ENCODE results near the gene SORCS2.

SORCS2 gene

DNA sequence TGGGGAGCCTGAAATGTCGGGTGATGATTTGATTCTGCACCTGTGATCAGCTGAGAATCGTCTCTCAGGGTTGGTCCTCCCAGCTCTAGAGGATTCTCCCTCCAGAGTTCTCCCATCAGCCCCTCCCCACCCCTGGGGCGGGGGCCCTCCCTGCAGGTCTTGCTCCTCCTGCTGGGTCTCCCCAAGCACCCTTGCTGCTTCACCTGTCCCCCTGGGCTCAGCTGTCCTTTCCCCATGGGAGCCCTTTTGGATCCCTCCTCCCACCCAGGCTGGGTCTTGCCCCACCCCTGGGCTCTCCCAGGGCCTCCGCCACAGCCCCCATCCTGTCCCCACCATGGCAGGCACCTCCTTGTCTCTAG, 220.2 kb downstream of the SORCS2 start:
- FAIRE-seq (no peak), DNase-seq (ENCODE audit: extremely low spot score, insufficient read length, low read depth) (no peak)

- no peak for FAIRE-seq
- DNase-seq (ENCODE audit: extremely low spot score, insufficient read length, low read depth): no peak
Measured at GRCh38 chr4:7414046-7414445, 221.7 kb downstream of the SORCS2 start.

- FAIRE-seq: no peak
Measured at GRCh38 chr4:7414736-7415510, 222.6 kb downstream of the SORCS2 start.

DNA sequence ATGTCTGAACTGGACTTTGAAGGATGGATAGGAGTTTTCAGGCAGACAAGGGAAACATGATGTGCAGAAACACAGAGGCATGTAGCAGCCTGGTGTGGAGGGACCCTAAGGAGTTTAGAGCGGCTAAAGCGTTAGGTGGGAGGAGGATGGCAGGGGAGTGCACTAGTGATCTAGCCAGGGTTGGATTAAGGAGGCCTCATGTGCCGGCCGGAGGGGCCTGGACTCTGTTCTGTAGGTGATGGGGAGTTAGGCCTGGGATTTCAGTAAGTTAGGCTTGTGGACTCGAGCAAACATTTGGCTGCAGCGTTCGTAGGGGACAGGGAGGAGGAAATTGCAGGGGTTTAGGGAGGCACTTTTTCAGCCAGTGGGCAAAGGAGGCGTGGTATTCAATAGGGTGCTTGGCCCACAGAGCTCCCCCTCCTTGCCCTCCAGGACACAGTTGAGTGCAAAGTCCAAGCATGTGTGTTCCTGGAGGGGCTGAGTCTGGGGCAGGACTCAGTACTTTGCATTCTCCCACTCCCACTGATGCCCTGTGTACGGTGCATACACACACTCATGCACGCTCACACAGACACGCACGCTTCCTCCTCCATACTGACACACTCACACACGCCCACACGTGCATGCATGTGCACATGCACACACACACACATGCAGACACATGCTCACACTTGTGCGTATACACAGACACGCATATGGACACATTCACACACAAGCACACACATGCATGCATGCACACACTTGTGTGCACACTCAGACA, 223.8 kb downstream of the SORCS2 start:
- DNase-seq (ENCODE audit: extremely low spot score, insufficient read length, low read depth) (no peak), FAIRE-seq (no peak)

More at GRCh38 chr4:7414736-7415510, 222.6 kb downstream of the SORCS2 start:
- no peak for DNase-seq (ENCODE audit: extremely low spot score, insufficient read length, low read depth)

DNA sequence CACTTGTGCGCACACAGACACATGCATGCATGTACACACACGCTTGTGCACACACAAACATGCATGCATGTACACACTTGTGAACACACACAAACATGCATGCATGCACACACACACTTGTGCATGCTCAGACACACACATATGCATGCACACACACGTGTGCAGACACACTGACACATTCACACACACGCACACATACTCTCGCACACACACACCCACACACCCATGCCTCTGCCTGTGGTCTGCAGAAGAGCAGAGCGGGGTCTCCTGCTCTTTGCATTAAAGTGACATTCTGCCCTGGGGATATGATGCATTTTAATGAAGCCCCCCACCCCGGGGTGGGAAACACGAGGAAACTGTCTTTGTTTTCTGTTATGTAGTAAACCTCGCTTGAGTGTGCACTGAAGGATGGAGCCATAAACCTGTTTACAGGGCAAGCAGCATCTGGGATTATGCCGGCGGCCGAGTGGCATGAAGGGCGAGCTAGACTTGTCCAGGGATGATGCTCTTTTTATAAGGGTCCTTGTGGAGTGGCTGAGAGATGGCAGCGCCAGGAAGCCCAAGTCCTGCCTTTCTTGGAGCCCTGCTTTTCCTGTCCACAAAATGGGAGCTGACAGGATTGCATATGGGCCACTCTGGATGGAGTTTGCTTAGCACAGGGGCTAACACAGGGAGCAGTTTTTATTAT, 224.6 kb downstream of the SORCS2 start:
- FAIRE-seq (no peak), DNase-seq (ENCODE audit: extremely low spot score, insufficient read length, low read depth) (no peak)

DNA sequence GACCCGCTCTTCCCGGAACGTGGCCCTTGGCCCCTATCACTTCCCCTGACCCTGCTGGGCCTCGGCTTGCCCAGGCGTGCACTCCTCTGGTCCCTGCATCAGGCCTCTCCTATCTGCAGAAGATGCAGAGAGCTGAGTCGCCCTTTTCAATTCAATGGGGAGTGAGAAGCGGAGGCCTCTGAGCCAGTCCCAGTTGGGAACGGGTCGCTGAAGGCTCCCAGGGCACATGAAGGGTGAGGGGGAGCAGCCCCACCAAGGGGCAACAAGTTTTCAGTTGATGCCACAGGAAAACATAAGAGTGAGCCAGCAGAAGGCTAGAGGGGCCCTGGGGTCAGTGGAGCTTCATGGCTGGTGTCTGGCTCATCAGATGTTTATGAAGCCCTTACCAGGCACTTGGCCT, 225.3 kb downstream of the SORCS2 start:
- DNase-seq (ENCODE audit: extremely low spot score, insufficient read length, low read depth) (no peak), FAIRE-seq (no peak)

GRCh38 chr4:7418131-7418943, 226.0 kb downstream of the SORCS2 start:
- FAIRE-seq (no peak), DNase-seq (ENCODE audit: extremely low spot score, insufficient read length, low read depth) (no peak)

DNA sequence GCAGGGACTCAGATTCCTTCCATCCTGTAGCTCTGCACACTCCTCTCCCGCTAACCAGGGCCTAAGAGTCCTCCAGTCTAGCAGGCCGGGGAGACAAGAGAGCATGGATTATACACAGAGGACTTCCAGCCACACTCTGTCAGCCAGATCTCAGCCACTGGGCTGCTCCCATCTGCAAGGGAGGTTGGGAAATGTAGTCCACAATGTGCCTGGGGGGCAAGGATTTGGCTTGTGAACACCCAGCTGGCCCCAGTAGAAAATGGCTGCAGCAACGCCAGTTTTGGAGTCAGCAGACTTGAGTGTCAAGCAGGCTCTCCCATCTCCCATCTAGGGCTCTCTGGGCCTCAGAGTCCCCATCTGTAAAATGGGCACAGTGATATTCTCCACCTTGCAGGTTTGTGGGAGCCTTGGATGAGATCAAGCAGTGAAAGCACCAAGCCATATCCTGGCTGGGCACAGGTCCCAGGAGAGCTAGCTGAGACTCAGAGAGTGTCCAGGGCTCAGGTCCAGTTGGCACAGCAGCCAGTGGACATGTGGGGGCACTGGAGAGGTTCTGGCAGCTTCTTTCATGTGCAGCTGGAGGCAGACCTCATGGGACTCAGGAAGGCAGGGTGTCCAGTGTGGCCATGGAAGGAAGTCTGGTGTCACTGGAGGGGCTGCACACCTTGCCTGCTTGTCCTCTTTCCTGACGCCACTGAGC, 227.8 kb downstream of the SORCS2 start:
- DNase-seq (ENCODE audit: extremely low spot score, insufficient read length, low read depth): no peak
- FAIRE-seq: no peak

GRCh38 chr4:7420661-7421040, 228.3 kb downstream of the SORCS2 start:
- FAIRE-seq (no peak), DNase-seq (ENCODE audit: extremely low spot score, insufficient read length, low read depth) (no peak)

DNA sequence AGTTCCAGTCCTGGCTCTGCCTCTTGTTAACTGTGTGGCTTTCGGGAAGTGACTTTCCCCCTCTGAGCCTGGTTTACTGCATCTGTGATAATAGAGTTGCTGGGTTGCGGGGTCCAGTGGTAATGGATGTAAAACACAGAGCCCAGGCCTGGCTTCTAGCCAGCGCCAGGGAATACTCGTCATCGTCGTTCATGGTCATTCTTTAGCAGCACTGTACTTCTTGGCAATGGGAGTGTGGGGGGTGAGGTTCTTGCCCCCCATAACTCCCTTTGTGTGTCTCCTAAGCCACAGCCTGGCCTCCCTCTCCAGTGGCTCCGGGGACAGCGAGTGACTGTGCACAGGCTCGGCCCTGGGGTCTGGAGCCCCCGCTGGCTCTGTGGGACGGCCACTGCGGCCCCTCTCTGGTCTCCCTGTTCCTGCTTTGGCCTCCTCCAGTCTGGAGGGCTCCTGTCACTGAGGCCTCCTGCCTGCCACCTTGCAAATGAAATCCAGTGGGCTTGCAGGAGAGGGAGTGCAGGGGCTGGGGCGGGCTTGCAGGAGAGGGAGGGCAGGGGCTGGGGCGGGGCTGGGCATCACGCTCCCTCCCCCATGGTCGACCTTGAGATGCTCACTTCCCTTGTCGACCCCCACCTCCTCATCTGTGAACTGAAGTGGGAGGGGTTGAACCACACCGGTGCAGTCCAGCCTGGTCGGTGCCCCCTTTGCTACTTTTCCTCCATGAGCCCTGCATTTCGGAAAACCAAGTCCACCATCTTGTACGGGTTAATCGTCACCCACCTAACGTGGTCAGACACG, 229.2 kb downstream of the SORCS2 start:
- FAIRE-seq (no peak), DNase-seq (ENCODE audit: extremely low spot score, insufficient read length, low read depth) (no peak)

DNA sequence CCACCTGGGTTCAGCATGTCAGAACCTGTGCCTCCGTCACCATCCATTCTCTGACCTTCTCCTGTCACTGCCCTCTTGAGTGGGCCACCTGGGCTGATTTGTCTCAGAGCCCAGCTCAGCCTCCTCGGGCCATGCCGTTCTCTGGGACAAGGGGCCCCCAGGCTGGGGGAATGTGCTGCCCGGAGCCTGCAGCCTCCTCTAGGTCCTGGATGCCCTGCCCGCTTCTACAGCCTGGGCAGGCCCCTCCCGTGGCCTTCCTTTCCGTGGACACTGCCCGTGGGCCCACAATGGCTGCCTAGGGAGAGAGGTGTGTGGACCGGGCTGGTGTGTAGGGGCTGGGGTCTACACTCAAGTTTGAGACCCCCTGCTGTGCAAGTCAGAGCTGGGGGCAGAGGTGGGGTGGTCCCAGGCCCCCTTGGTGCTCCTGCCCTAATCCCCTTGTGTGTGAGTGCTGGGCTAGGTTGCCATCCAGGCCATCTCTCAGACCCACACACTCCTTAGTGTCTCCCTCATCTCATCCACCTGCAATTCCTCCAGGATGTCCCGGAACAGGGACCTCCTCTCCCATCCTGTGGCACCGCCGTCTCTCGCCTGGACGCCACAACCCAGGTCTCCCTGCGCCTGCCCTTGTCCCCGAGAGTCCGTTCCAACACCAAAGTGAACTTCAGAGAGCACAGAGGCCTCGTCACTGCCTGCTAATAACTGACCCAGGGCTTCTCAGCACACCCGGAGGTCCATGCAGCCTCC, 230.0 kb downstream of the SORCS2 start:
- FAIRE-seq (no peak), DNase-seq (ENCODE audit: extremely low spot score, insufficient read length, low read depth) (no peak)

GRCh38 chr4:7422898-7423180, 230.5 kb downstream of the SORCS2 start:
- DNase-seq (ENCODE audit: extremely low spot score, insufficient read length, low read depth) (no peak), FAIRE-seq (no peak)

DNA sequence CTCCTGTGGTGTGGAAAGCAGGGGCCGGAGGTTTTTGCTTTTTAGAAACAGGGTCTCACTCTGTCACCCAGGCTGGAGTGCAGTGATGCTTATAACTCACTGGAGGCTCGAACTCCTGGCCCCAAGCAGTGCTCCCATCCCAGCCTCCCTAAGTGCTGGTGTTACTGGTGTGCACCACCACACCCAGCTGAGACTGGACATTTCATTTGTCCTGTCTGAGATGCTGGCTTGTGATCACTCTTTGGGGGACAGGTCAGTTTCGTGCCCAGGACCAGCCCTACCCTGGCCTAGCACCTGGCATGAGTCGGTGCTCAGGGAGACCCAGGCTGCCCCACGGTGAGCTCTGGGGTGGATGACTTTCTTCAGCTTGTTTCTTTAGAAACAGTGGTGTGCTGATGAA, 231.1 kb downstream of the SORCS2 start:
- DNase-seq (ENCODE audit: extremely low spot score, insufficient read length, low read depth): no peak
- no peak for FAIRE-seq

DNA sequence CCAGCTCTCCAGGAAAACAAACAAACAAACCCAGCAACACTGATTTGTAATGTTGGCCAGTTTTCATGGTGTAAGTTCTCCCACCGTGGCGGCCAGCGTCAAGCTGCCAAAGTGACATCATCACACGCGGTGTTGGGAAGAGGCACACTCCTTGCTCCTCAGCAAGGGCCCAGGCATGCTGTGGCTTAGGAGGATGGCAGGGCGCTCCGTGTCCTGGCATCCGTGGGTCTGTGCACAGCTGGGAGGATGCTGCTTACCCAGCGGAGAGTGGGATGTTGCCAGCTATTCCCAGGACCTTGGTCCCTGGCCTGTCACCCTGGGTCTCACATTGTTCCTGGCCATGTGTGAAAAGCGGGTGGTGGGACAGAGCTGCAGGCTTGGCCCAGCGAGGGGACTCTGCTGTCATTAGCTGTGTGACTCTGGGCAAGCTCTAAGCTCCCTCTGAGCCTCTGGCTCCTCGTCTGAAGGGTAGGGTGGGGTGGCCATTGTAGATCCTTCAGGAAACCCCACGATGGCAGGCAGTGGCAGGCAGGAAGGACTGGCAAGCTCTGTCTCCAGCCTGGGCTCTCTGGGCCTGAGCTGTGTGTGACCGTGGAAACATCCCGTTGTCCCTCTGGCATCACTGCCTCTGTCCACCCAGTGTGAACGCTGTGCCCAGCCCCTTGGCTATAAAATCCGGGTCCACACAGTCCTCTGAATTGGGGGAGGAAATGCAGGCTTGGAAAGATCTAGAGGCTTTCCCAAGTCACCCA, 231.6 kb downstream of the SORCS2 start:
- FAIRE-seq: no peak
- DNase-seq (ENCODE audit: extremely low spot score, insufficient read length, low read depth): no peak

- DNase-seq (ENCODE audit: extremely low spot score, insufficient read length, low read depth) (no peak), FAIRE-seq (no peak)
Measured at GRCh38 chr4:7424553-7425111, 232.3 kb downstream of the SORCS2 start.

DNA sequence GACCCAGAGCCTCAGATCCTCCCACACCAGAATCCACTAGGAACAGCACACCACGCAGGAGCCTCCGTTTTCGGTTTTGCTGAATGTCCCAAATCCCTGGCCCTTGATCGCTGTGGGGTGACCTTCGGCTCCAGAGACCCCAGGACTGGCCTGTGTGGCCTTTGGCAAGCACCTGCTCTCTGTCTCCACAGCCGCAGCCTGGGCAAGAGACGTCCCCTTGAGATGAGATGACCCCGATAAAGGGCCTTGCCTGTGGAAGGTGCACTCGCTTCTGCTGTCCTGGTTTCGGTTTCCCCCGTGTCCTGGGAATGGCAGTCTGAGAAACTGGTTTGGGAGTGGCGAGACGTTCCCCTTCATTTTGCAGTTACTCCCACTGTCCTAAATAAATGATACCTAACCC, 232.8 kb downstream of the SORCS2 start:
- DNase-seq (ENCODE audit: extremely low spot score, insufficient read length, low read depth) (no peak), FAIRE-seq (no peak)
